OCI-M2 (cell line): Measurements from ENCODE around the gene ARHGEF39.

ENCODE experiments used
- DNase-seq: peaks from one replicate; lab custom pipeline; 2025; ENCODE audit not compliant: unreplicated experiment; lab: John Stamatoyannopoulos, UW

ARHGEF39 gene, protein sequence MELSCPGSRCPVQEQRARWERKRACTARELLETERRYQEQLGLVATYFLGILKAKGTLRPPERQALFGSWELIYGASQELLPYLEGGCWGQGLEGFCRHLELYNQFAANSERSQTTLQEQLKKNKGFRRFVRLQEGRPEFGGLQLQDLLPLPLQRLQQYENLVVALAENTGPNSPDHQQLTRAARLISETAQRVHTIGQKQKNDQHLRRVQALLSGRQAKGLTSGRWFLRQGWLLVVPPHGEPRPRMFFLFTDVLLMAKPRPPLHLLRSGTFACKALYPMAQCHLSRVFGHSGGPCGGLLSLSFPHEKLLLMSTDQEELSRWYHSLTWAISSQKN

DNA sequence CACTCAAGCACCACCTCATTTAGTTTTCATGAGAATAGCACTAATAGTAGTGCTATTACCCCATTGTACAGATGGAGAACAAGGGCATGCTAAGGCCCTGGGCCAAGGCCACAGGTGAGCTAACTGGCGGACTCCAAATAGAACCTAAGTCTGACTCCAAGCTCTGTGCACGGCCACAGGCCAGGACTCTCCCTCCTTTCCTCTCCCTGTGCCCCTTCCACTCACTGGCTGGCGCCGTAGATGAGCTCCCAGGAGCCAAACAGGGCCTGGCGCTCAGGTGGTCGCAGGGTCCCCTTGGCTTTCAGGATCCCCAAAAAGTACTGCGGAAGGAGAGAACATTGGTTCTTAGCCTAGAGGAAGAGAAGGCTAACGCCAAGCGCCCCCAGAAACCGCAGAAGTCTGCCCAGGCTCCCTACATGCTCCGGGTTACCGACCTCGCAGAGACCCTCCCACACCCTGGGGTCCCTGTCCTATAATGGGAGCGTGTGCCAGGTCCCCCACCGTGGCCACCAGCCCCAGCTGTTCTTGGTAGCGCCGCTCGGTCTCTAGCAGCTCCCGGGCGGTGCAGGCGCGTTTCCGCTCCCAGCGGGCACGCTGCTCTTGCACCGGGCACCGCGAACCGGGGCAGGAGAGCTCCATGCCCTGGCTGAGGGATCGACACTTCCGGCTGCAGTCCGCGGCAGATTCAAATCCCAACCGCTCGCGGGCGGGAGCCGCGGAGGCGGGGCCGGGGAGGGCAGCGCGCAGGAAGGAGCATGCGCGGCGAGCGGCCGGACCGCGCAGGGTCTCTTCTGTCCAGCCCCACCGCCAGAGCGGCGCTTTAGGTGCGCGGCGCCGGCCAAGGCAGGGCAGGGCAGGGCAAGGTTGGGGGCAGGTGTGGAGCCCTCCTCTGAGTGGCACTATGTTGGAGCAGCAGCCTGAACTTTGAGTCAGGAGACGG lies at the start of gene ARHGEF39:
TSS of gene ARHGEF39 (minus strand) at position 665 of the 940 bp plus-strand sequence. CDS start at position 639, 26 bp downstream.
- peak; percentile 19 for DNase-seq

DNA sequence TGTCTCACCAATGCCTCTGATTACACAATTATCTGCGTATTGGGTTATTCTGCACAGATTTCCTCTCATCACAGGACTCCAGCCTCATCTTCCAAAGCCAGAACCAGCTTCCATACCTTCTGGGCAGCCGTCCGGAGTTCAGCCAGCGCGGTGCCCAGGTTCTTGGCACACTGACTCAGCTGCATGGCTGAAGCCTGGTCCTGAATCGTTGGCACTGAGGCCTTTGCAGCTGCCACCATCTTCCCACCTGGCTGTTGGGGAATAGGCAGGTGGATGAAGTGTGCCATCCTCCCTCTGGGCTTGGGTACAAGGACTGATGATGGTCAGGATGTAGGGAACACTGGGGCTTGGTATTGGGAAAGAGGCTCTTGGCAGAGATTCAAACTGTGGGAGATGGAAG lies 49.1 kb upstream of the ARHGEF39 start:
- DNase-seq = no peak

DNA sequence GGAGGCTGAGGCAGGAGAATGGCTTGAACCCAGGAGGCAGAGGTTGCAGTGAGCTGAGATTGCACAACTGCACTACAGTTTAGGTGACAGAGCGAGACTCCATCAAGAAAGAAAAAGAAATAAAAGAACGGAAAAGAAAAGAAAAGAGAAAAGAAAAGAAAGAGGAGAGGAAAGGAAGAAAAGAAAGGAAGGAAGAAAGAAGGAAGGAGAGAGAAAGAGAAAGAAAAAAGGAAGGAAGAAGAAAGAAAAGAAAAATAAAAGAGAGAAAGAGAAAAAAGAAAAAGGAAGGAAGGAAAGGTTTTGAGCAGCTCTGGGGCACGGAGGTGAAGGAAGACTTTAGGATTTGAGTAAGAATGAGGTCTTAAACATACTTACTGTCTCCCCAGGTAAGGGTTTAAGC lies 48.6 kb upstream of the ARHGEF39 start:
- DNase-seq = no peak

DNA sequence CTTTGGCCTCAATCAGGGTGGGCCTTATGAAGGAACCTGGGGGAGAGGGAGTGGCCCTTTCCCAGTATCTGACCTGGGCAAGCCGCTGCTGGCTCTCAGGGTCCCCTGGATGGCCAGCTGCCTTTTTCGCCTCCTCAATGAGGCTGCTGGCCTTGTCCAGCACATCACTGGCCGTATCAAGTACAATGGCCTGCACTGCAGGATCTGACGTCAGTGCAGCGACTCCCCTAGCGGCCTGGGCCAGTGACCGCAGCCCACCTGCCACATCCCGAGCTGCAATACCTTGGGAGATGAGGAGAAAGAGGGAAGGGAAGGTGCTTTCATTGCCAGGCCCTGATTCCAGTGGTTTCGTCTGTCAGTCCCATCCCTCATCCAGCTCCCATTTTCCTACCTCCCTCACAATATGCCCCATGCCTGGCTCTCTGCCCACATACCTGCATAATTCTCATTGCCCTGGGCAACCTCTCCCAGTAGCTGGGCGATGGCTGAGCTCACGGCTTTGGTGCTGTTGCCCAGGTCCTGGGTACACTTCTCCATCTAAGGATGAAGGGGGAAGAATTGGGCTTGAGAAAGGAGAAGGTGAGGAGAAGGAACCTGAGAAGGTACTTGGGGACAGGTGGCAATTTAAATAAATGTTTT lies 47.9 kb upstream of the ARHGEF39 start:
- DNase-seq = no peak

DNA sequence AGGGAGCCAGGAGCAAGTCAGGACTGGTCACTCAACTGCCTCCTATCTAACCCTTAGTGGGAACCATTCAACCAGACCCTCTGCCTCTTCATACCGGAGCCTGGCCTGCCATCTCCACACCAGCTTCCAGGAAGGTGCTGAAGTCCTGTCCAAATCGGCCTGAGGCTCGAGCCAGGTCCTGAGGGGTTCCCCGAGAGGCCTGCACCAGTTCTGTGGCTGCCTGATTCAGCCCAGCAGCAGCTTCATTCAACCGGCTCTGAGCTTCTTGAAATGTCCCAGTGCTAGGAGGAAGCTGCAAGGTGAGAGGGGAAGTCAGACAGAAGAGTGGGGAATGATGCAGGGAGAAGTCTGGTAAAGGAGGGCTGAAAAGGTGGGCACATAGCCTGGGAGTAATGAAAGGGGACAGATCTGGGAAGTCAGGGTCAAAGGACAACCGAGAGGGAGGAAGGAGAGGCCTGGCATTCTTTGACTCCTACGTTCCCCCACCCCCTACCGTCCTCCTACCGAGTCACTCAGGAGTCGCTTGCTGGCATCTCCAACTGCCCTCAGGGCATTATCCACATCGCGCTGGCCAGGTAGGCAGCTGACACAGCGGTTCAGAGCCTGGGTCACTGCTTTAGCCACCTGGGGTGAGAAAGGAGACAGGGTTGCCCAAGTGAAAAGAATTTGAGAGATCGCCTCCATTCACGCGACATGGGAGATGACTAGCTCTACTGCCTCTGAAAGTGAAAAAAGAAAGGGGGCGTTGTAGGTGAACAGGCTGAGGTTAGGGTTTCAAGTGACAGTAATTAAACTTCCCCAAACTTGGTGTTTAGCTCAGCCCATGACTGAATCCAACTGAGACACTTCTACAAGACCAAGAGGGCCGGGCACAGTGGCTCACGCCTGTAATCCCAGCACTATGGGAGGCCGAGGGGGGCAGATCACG lies 46.8 kb upstream of the ARHGEF39 start:
- DNase-seq = no peak

DNA sequence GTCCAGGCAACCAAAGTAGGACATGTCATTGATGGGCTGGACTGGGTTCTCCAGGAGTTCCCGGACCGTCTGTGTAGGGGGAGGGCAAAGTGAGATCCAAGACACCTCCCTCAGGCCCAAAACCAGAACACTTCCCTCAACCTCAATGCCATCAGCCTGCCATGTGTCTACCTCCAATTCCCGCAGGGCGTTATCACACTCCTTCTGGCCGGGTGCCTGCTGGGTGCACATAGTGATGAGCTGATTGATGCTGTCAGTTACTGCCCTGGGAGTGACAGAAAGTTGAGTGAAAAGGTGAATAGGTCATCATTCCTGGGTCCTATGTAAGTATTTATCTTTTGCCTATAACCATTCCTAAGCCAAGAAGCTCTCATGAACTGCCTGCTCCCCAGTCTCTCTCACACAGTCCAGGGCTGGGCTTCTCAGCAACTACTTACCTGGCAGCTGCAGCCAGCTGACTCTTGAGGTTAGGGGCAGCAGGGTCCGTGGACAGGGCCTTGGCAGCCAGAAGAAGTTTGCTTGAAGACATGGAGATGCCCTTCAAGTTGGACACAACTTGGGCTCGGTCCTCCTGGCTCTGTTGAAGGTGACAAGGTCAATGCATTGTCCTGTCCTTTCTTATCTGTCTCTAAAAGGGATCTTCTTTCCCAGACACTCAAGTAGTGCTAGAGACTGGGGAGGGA lies 46.0 kb upstream of the ARHGEF39 start:
- DNase-seq = no peak

DNA sequence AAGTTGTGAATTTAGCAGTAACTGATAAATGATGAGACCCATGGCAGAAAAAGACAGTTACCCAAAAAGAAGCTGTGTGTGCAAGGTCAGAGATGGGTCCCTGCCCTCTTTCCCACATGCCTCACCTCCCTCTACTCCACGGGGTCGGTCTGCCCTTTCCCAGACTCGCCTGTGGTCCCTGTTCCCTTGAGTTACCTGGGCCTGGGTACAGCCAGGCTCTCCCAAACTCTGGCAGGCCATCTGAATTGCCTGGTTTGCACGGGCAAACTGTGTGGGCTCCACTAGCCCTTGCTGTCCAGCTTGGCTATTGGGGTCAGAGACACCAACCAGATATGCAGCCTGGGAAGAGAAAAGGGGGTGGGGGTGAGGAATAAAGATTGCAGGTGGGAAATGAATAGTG lies 43.2 kb upstream of the ARHGEF39 start:
- DNase-seq = no peak

DNA sequence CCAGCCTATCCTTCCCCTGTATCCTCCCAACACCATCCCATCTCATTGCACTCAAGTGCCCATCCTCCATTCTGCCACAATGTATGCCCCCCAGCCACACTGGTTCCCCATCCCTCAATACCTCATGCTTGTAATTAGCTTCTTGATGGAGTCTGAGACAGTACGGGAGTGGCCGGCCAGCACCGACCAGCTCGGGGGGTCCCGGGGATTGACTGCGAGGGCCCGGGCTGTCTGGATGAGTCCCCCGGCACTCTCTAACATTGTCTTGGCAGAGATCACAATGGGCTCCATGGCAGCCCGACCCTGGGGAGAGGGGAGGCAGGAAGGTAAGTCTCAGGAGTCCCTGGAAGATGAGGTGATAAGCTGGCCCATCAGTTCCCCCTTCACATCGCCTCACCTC lies 42.0 kb upstream of the ARHGEF39 start:
- DNase-seq = no peak

DNA sequence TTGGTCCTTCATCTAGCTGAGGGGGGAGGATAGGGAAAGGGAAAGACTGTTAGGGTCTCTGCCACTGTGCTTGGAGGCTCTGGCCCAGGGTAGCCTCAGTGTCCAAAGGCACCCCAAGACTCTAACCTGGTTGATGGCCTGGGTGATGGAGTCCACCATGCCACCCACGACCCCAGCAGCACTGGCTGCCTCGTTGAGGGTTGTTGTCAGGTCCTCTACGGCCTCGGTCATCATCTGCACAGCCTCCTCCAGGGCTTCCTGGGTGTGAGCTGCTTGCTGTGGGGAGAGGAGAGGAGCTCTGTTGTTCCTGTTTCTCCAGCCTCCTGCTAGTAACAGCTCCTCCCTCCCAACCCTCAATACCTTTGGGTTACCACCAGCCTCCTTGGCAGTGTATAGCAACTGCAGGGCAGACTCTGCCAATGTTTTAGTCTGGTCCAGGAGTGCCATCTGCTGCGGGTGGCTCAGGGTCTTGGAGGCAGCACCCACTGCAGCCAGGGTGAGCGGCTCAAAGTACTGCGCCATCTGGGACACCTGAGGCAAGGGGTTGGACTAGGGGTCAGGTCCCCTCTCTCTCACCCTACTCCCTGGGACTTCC lies 40.9 kb upstream of the ARHGEF39 start:
- no peak for DNase-seq

DNA sequence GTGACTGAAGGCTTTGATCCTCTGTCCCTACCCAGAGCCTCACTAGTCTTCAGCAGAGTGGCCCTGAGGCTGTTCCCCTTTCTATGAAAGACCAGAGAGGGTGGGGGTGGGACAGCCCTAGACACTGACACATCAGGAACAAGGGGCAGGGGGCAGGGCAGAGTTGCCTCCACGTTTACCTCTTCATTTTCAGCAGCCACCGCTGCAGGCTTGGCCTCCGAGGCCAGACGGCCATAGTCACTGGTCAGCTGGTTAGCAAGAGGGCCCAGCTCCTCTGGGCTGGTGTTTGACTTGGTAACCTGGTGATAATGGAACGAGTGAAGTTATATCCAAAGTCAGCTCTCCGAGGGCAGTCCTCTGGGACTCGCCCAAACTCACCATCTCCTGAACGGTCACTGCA lies 40.4 kb upstream of the ARHGEF39 start:
- DNase-seq = no peak

DNA sequence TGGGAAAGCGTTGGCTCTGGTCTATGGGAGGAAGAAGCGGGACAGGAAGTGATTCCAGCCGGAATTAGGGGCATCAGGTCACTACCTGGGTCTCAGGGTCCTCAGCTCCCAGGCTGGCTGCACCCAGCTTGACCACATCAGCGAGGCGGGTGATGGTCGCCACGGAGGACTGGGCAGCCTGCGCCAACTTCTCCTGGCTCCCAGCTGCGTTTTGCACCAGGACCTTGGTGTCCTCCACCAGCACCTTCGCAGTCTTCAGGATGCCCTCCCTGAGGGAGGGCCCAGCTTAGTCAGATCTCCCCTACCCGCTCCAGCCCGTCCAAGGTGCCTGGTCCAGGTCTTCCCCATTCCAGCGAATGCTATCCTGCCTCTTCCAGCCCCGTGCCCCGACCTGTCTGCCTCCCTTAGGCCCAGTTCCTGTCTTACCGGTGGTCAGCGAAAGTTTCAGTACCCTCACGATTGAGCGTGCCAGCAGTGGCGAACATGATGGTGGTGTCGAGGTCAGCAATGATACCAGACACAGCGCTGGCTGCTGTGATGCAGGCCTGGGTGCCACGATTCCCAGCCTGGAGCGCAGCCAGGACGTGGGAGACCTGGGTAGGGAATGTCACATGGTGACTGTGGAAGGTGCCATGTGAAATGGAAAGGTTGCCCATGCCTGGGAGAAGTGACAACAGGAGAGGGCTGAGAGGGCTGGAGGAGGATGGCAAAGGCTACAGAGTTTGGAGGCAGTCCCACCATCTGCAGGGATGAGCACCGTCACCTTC lies 39.1 kb upstream of the ARHGEF39 start:
- DNase-seq = no peak

DNA sequence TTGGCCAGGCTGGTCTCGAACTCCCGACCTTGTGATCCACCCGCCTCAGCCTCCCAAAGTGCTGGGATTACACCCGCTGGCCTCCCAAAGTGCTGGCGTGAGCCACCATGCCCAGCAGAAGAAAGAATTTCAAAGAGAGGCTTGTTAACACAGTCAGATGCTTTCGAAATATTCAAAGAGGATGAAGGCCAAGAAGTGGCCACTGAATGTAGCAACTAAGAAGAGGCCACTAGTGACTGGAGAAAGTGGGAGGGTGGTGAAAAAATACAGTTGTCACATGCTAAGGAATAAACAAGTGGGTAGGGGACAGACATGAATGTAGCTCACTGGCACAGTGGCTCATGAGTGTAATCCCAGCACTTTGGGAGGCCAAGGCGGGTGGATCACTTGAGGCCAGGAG lies 37.7 kb upstream of the ARHGEF39 start:
- no peak for DNase-seq

DNA sequence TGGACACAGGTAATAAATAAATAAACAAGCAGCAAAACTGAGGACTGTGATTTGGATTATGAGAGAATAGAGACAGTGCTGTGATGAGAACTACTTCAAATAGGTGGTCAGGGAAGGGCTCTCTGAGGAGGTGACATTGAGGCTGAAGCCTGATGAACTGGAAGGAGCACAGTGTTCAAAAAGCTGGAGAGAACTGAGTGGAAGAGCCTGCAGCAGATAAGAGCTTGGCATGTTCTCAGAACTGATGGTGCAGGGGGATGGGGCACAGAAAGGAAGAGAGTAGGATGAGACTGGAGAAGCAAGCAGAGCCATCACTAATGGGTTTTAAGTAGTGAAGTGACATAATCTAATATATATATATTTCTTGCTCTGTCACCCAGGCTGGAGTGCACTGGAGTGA lies 35.9 kb upstream of the ARHGEF39 start:
- DNase-seq = no peak

DNA sequence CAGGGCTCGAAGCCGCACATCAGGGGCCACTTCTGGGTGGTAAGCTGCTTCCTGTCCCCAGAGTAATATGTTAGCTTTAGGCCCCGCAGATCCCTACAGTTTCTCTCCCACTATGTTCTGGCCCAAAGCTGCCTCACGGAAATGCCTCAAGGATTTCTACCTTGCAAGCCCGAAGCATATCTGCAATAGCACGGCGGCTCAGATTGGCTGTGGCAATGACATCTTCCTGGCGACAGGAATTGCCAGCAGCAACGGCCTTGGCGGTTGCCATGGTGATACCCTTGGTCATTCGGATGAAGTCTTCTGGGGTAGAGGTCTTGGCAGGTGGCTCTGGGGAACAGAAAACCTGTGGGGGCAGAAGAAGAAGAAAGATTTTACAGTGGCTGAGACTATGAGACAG lies 35.0 kb upstream of the ARHGEF39 start:
- no peak for DNase-seq

DNA sequence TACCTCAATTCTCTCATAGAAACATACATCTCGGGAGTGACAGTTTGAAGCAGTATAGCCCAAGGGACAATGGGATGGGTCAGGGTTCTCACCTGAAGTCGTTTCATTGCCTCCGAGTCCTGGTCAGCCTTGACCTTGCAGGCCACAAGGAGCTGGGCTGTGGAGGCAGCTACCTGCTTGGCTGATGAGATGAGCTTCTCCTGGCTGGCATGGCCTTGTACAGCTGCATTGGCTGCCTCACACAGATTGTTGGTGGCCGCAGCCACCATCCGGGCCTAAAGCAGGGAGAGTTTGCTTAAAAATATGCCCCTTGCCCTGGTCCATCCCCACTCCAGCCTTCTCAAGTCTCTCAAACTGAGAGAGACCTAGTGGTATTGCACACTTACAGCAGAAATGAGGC lies 33.2 kb upstream of the ARHGEF39 start:
- DNase-seq = no peak

DNA sequence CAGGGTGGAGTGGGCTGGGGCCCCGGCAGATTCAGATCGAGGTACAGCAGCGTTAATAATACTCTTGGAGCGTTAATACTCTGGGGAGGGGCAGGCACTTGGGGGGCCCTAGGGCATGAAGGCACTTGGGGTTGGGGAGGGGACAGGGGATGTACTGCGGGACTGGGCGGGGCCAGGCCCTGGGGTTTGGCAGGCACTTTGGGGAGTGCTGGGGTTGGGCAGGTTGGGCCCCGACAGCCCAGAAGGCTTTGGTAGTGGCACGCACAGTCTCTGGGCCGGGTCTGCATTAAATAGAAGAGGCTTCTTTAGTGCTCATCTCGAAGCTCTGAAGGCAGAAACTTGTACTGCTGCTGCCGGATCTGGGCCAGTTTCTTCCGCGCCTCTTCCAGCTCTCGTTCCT lies 32.5 kb upstream of the ARHGEF39 start:
- DNase-seq = no peak

DNA sequence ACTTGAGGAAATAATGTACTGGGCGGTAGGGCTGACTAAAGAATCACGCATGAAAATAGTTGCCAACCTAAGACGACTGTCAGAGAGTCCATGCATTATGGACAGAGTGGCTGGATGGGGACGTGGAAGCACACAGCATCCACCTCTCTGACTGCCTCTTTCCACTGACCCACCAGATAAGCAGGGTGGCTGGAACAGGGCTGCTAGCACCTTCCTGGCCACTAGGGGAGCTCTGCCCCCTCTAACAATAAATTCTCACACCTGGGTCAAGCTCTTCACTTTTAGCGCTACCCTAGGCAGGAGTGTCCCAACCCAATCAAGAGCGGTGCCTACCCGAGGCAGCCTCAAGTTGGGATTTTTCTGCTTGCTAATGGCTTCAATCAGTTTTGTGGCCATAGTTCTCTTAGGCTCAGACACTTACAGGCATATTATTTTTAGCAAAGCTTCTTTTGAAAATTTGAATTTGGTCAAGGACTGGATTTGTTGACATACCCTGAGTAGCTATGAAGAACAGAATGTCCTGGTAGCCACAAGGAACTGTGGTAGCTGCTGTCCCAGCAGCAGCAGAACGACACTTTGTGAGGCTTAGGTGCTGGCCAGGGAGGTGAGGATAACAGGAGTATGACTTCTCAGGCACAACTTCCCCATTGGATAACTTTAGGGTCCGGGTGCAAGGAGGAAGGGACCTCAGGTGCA lies 31.7 kb upstream of the ARHGEF39 start:
- DNase-seq = peak; percentile 3

DNA sequence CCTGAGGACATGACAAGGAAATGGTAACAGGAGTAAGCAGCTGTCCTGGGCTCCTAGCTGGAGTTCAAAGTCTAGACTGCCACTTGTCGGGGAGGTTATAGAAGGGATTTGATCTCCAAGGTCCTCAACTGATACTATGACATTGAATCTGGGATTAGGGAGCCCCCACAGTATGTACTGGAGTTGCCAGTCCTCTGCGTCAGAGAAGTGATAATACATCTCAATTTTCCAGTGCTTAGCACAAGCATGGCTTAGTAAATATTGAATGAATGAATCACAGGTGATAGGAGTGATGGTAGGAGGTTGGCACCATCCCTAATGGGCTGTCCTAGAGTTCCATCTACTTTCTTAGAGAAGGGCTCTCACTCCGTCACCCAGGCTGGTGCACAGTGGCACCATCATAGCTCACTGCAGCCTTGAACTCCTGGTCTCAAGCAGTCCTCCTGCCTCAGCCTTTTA lies 31.0 kb upstream of the ARHGEF39 start:
- no peak for DNase-seq
